CD1c-positive myeloid dendritic cell (primary cell): ENCODE results near the gene TAF4.
"Not testable (repeated sequence)": the region's sequence is repeated elsewhere in the genome, so short reads cannot be mapped to it uniquely, and the experiment has no call there.

Source experiments
- DNase-seq: peaks from one replicate; pipeline ENCODE4 v3.0.0-alpha.2; 2016; ENCODE audit errors: extremely low spot score

The TAF4 gene

GRCh38 chr20:62065674-62066338 lies at the start of gene TAF4:
Gene TAF4 (minus strand): TSS chr20:62065881. CDS start chr20:62065810, 71 bp downstream.
- DNase-seq: peak; percentile 91

GRCh38 chr20:62114894-62115293 lies 49.2 kb upstream of the TAF4 start:
- DNase-seq: no peak

GRCh38 chr20:62112368-62112767 lies 46.7 kb upstream of the TAF4 start:
- no peak for DNase-seq

DNA sequence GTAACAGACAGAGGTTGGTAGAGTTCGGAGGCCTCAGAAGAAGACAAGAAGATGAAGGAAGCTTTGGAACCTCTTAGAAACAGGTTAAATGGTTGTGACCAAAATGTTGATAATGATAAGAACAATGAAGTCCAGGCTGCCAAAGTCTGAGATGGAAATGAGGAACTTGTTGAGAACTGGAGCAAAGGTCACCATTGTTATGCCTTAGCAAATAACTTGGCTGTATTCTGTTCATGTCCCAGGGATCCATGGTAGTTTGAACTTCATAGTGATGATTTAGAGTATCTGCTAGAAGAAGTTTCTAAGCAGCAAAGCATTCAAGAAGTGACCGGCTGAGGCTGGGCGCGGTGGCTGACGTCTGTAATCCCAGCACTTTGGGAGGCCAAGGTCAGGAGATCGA lies 45.5 kb upstream of the TAF4 start:
- no peak for DNase-seq

- DNase-seq: no peak
Observed at GRCh38 chr20:62105592-62105991, 39.9 kb upstream of the TAF4 start.

DNA sequence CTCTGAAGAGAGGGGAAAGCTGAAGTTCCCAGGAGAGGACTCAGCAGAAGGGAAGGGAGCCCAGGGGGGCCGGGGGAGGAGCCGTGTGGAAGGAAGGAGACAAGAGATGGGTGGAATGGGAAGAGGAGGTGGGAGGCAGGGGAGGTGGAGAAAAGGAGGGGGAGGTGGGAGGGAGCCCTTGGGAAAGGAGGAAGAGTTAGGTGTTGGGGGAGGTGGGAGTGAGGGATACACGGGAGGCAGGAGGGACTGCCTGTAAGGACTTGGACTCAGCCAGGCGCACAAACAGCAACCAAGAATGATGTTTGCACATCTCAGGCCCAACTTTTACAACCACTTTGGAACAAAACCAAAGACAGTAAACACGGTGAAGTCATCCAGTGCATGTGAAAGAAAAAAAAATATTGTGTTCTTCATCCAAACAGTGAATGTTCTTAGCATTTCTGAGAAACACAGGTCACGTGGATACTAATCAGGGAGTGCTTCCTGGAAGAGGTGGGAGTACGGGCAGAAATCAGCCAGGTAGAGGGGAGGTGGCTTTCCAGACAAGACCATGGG lies 39.2 kb upstream of the TAF4 start:
- no peak for DNase-seq

- no peak for DNase-seq
Observed at GRCh38 chr20:62104234-62104789, 38.6 kb upstream of the TAF4 start.

DNA sequence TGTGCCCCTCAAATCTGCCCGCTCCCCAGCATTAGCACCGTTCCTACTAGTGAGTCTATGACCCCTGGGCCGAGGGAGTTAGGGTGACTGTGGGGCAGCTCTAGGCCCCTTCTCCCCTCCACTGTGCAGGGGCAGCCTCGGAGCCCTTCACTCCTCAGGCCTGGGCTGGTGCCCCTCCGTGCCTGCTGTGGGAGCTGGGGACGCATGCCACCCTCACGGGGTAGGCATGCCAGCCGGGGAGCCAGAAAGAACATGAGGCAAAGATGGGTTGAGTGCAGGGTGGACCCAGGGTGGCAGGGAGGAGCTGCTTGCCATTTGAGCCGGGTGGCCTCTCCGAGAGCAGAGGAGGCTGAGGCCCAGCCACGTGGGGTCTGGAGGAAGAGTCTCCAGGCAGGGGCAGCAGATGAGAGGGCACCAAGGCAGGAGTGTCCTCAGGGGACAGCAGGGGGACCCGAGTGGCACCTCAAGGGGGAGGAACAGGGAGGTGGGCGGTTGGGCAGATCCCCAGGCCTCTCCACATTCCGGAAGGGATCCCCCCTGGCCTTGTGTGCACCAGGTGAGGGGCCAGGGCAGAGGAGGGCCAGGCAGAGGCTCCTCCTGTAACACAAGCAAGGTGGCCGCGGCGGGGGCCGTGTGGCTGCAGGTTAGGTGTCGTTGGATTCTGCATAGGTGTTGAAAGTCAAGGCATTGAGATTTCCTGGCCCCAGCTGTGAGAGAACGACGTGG lies 38.0 kb upstream of the TAF4 start:
- no peak for DNase-seq

DNA sequence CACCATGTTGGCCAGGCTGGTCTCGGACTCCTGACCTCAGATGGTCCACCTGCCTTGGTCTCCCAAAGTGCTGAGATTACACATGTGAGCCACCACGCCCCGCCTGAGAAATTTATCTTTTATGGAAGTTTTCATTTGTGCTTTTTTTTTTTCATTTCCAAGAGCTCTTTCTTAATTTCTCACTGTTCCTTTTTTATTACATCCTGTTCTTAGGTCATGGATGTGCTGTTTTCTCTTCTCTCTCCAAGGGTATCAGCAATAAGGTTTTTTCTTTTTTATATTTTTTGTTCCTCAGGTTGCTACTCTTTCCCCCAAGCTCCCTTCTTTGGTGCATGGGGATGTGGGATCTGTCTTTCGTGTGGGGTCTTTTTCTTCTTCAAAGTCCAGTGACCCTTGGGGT lies 35.4 kb upstream of the TAF4 start:
- DNase-seq: no peak

DNA sequence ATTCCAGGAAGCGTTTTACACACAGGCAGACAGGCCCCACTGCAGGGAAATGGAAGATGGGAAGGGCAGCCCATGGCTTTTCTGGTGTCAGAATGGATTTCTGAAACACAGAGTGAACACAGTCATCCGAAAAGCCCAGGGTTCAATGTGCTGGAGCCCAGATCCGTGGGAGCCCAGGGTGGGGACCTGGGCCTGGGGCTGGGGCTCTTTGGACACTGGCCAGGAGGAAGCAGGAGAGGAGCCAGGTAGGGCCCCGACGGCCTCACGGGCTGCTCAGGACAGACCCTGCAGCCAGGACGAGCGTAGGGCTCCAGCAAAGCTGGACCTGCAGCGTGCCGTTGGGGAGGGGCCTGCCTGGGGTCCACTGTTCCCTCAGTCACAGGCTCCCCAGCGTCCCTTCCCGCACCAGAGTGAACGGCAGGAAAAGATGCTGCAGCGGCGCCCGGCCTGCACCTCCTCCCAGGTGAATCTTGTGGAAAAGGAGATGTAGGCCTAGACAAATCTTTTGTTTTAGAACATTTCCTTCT lies 32.3 kb upstream of the TAF4 start:
- no peak for DNase-seq

DNA sequence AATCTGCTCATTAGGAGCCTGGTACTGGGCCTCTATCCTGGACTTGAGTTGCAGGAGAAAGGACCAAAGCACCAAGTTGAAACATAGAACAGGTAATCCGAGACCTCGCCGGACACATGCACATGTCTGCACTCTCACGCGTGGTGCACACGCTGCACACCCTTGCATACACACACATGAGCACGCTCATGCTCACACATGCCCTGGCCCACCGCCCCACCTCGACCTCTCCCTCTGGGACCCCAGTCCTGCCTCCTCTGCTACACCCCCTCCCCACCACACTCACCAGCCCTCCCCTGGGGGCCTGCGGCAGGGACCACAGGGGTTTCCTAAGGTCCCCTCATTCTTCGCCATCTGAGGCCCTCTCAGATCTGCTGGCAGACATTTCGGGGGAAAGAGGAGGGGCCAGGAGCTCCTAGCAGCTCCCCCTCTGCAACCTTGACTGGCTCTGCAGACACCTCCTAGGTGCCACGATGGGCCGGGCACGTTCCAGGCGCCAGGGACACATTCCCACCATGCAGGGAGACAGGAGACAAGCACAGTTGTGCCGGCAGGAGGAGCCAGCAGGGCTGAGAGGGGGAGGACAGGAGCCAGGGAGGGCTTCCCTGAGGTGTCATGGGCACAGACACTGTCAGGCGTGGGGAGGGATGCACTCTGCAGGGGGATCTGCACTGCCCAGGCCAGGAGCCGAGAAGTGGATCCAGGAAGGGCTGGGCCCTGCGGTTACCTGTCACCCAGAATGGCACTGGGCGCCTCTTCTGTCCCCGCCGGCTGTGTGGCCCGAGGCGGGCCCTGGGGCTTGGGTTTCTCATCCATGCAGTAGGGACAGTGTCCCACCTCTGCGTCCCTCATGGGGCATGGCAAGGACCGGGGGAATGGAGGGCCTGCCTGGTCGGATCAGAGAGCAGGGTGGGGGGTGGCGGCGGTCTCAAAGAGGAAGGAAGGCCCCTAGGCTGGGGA lies 31.0 kb upstream of the TAF4 start:
- DNase-seq: no peak

GRCh38 chr20:62089393-62089792 lies 23.7 kb upstream of the TAF4 start:
- DNase-seq: no peak

- DNase-seq: peak; percentile 69
Observed at GRCh38 chr20:62088258-62089127, 22.8 kb upstream of the TAF4 start.

DNA sequence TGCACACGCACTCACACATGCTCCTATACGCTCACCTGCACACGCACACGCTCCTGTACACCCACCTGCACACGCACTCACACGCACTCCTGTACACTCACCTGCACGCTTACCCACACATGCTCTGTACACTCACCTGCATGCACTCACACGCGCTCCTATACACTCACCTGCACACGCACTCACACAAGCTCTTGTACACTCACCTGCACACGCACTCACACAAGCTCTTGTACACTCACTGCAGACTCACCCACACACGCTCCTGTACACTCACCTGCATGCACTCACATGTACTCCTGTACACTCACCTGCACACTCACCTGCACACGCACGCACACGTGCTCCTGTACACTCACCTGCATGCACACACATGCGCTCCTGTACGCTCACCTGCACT lies 22.0 kb upstream of the TAF4 start:
- DNase-seq: no peak

DNA sequence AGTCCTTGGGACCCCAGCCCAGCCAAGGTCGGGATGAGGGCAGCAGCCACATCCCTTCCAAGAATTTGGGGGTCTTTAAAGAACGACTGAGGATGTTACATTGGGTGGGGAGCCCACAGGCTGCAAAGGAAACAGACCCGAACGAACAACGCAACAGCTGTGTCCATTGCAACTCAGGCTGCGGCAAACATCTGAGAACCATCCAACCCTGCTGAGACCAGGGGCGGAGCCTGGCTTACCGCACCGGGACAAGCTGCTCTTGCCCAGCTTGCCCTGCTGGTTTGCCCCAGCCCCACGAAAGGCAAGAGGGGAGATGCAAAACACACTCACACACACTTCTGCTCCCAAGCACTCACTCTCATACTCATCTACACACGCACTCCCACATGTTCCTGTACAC lies 21.5 kb upstream of the TAF4 start:
- DNase-seq: no peak

GRCh38 chr20:62085206-62085605 lies 19.5 kb upstream of the TAF4 start:
- no peak for DNase-seq

GRCh38 chr20:62084224-62084623 lies 18.5 kb upstream of the TAF4 start:
- DNase-seq: not testable (repeated sequence)

GRCh38 chr20:62083312-62083711 lies 17.6 kb upstream of the TAF4 start:
- no peak for DNase-seq

DNA sequence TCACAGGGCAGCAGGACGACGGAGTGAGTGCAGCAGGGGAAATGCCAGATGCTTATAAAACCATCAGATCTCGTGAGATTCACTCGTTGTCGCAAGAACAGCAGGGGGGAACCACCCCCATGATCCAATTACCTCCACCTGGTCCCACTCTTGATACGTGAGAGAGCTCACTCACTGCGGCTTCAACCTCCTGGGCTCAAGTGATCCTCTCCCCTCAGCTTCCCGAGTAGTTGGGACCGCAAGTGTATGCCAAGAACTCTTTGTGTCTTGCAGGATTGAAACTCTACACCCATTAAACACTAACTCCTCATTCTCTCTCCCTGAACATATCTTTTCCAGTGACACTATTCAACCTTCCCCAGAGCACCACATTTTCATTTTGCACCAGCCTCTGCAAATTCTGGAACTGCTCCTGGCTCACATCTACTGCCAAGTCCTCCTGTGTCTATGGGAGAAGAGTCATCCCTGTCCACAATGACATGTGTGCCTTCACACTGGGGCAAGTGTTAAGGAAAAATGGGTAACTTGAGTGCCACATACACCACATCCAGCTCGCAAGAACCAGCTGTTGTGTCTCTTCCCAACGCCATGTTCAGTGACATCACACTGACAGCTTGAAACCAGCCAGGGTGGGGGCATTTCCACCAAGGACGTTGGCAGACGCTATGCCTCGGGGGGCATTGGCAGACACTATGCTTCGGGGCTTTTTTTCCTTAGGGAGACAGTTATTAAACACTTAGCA lies 14.7 kb upstream of the TAF4 start:
- no peak for DNase-seq

- no peak for DNase-seq
Observed at GRCh38 chr20:62079166-62079565, 13.5 kb upstream of the TAF4 start.
